HG03354 (cell line): ENCODE data around the gene PTGR3.

Source experiments
- ATAC-seq: cut with Tn5 transposase; IDR thresholded peaks from one replicate; pipeline ENCODE4 v1.9.1; 2021; ENCODE audit warnings: mild to moderate bottlenecking; ENCODE audit not compliant: unreplicated experiment, poor library complexity, severe bottlenecking

PTGR3 gene

GRCh38 chr18:75178376-75178775 is 30.6 kb downstream of the PTGR3 start:
- ATAC-seq: no peak

GRCh38 chr18:75176849-75177248 is 32.1 kb downstream of the PTGR3 start:
- no peak for ATAC-seq

GRCh38 chr18:75173738-75174137 is 35.2 kb downstream of the PTGR3 start:
- ATAC-seq: no peak

GRCh38 chr18:75173125-75173432 is 35.9 kb downstream of the PTGR3 start:
- peak; percentile 98 for ATAC-seq

GRCh38 chr18:75172299-75173124 is 36.4 kb downstream of the PTGR3 start:
- peak; percentile 25 for ATAC-seq

- no peak for ATAC-seq
Measured at GRCh38 chr18:75170916-75171315, 38.0 kb downstream of the PTGR3 start.

- ATAC-seq: no peak
Measured at GRCh38 chr18:75170022-75170789, 38.7 kb downstream of the PTGR3 start.

- ATAC-seq: no peak
Measured at GRCh38 chr18:75169411-75169810, 39.5 kb downstream of the PTGR3 start.

GRCh38 chr18:75168619-75169018 is 40.3 kb downstream of the PTGR3 start:
- ATAC-seq: no peak

- ATAC-seq: no peak
Measured at GRCh38 chr18:75167759-75168618, 41.0 kb downstream of the PTGR3 start.

GRCh38 chr18:75167137-75167536 is 41.8 kb downstream of the PTGR3 start:
- no peak for ATAC-seq

- no peak for ATAC-seq
Measured at GRCh38 chr18:75165926-75166325, 43.0 kb downstream of the PTGR3 start.

- no peak for ATAC-seq
Measured at GRCh38 chr18:75164479-75164878, 44.5 kb downstream of the PTGR3 start.

GRCh38 chr18:75163736-75164135 is 45.2 kb downstream of the PTGR3 start:
- no peak for ATAC-seq

- no peak for ATAC-seq
Measured at GRCh38 chr18:75162978-75163377, 46.0 kb downstream of the PTGR3 start.

GRCh38 chr18:75162467-75162866 is 46.5 kb downstream of the PTGR3 start:
- no peak for ATAC-seq

GRCh38 chr18:75161256-75162028 is 47.5 kb downstream of the PTGR3 start:
- ATAC-seq: no peak

GRCh38 chr18:75160364-75160763 is 48.6 kb downstream of the PTGR3 start:
- no peak for ATAC-seq

- no peak for ATAC-seq
Measured at GRCh38 chr18:75159646-75160356, 49.1 kb downstream of the PTGR3 start.
